DMS153 (cell line): ENCODE results near the gene ZNF334.

Experiments
- DNase-seq: peaks from one replicate; lab custom pipeline; 2025; lab: John Stamatoyannopoulos, UW

The ZNF334 gene

DNA sequence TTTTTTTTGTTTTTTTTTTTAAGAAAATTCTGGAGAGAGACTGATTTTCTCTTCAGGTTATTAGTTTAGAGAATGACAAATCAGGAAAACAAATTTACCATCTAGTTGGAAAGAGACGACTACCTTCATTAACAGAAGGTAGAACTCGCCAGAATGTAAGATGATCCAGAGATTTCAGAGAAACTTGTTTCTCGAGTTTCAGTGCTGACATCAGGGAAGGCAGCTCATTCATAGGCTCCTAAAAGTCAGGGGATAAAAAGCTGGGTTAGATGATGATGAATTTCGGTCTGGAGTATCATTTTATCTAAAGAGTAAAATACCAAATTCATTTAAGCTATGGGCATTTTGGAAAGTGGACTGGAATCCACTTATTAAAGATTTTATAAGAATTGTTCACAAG lies 27.9 kb downstream of the ZNF334 start:
- no peak for DNase-seq

DNA sequence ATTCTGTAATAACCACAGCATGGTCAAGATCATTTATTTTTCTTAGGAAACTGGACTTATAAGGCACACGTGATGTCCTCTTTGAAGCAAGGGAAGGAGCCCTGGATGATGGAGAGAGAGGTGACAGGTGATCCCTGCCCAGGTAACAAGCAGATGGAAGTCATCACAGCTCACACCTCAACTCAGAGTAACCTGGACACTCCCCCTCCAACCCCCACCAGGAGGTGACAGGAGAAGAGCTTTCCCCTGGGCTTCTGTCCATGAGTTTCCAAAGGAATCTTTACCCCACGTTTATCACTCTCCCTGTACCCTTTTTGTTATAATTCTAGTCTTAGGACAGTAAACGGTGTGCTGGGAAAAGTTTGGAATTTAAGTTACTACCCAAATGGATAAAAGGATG lies 28.4 kb downstream of the ZNF334 start:
- no peak for DNase-seq

DNA sequence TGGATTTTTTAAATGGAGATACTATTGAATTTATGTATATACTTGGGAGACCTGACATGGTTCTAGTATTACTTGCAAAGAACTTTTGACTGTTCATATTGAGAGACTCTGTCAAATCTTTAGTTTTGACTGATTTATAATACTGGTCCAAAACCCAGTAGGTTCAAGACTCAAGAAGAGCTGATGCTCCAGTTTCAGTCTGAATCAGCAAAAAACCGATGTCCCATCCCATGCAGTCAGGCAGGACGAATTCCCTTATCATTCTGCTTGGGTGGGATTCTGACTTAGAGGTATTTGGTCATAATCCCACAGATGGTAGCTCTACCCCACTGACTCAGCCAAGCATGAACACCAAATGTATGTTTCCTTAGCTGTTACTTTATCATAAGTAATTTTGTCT lies 29.5 kb downstream of the ZNF334 start:
- no peak for DNase-seq

DNA sequence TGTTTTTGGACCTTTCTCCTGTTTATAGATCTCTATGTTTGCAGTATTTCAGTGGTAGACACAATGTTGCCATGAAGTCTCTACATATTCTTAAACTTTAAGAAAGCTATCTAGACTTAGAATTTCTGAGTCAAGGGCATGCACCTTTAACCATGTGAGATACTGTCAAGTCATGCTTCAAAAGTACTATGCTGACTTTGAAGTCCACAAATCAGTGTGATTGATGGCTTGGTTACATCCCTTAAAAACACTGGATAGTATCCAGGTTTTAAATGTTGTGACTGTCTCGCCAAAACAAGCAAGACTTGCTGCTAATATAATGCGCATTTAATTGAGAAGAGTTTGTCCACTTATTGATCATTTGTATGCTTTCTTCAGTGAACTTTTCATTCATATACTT lies 30.5 kb downstream of the ZNF334 start:
- DNase-seq: no peak

DNA sequence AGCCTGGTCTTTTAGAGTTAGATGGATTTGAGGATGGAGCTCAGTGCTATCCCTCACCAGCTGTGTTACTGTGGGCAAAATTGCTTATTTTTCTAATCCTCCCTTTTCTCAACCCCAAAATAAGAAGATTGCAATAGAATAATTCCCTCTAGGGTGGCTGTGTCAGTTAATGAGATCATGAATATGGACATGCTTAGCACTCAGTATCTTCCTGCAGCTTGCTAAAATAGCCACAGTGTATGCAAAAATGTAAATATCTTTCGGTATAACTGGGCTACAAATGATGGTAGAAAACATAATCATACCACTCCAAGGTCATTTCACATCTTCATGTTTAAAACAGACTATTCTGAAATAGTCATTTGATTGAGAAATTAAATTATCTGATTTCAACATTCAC lies 35.7 kb downstream of the ZNF334 start:
- no peak for DNase-seq

DNA sequence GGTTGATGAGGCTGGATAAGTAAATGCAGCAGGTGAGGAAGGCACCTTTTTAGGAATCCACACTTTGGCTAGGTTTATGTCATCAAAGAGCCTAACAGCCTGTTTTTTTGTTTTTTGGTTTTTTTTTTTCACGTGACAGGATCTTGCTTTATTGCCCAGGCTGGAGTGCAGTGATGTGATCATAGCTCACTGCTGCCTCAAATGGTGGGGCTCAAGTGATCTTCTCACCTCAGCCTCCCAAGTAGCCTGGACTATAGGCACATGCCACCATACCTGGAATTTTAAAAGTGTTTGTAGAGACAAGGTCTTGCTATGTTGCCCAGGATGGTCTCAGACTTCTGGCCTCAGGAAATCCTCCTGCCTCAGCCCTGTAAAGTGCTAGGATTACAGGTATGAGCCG lies 36.1 kb downstream of the ZNF334 start:
- no peak for DNase-seq

DNA sequence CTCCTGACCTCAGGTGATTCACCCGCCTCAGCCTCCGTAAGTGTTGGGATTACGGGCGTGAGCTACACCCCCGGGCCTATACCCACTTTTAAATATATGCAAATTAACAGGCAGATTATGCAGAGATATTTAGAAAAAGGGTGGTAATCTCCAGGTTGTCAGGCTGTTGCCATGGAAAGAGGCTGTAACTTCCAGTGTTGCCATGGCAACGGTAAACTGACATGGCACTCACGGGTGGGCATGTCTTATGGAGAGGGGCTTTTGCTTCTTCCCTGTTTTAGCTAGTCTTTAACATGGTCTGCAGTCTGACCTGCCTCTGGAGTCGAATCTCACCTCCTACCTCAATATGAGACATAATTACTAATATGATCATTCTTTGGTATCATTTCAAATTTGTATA lies 44.9 kb downstream of the ZNF334 start:
- DNase-seq: no peak

DNA sequence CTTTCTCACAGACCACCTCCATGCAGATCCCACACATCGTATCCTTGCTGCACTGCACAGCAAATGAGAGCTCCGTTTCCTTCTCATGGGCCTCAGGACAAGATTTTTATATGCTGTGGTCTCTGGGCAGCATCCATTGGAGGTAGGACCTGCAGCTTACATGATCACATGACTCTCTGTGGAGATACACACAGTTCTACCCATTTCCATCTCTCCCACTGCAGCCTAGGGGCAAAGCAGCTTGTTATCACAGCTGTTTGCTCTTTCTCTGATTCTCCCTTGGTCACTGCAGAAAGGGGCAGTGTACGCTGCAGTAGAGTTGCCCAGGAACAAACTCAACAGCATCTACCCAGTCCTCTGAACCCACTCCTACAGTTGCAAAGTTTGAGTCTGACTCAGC lies 48.9 kb downstream of the ZNF334 start:
- DNase-seq: no peak

DNA sequence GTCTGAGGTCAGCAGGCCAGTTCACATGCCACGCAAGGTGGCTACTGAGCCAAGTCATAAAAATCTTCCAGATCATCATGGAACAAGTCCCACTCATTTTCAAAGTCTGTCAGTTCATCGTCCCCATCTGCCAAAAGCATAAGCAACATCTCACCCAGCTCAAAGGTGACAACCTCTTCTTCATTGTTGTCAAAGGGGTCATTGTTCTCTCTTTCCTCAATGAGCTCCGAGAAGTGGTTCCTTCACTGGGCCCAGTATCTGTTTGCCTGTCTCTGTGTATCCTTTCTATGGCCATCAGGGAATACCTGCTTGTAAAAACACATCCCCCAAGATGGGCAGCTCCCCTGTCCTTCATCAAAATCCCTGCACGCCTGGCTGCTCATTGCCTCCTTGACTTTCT lies 49.5 kb downstream of the ZNF334 start:
- no peak for DNase-seq

DNA sequence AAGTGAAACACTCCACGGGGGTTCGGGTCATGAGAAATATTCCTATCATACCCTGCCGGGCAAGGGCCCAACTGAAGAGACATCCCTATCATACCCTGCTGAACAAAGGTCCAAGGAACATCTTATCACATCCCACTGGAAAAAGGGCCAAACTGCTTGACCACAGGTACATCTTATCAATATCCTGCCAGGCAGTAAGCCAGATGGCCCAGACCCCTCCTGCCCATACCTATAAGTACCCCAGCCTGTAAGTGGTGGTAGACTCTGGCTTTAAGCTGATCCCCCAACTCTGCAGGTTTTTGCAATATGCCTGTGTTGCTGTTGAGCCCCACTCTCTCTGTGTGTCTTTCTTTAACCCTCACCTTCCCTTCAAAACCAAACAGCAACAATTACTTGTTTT lies 51.6 kb downstream of the ZNF334 start:
- DNase-seq: no peak

DNA sequence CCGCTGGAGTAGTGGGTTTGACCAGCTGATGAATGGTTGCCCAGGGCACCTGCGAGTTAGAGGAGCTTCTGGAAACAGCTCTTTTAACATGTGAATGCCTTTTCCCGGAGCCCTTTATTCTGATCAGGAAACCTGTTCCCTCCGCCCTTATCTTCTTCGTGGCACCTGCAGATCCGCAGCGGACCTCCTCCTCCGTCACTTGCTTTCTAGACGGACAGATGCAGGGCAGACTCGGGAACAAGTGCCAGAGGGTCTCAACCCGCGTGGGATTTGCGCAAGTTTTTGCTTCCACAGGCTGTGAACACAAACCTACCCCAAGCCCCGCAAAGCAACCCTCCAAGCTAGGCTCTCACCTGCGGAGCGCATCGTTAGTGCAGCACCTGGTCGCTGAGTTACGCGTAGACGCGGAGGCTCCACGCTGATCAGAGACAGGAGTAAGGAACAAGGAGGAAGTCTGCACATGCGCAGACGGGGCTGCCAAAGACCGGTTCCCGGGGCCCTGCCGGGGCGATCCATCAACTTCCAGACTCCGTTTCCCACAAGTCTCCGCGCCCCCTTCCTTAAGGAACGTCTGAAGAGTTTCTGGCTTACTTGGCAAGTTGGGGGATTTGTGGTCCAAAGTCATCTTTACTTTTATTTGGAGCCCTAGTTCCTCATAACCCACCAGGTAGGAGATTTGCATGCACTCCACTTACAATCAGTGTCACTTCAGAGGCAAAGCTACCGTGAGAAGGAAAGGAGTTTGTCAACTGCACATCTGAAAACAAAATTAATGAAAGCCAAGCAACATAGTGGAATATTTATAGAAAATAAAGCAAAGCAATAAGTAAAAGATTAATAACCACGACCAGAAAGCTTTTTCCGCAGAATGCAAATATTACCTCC lies 54.3 kb downstream of the ZNF334 start:
- DNase-seq: peak; percentile 64

DNA sequence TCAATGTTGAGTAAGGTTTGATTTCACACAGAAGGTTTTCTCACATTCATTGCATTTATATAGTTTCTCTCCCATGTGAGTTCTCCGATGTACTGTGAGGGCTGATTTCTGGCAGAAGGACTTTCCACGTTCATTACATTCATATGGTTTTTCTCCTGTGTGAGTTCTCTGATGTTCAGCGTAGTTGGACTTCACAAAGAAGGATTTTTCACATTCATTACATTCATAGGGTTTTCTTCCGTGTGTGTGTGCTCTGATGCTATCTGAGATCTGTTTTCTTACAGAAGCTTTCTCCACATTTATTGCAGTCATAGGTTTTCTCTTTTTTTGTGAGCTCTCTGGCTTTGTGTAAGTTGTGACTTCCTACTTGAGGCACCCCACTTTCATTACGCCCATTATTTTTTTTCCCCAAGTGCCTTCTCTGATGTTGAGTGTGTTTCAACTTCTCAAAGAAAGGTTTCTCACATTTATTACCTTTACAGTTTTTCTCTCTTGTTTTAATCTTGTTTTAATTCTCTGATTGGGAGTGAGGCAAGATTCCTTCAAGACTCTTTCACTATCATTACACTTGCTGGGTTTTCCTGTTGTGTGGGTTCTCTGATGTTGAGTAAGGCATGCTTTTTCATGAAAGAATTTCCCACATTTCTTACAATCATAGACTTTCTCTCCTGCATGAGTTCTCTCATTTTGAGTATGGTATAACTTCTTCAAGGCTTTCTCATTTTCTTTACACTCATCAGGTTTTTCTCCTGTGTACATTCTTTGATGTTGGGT lies 56.9 kb downstream of the ZNF334 start:
- no peak for DNase-seq

DNA sequence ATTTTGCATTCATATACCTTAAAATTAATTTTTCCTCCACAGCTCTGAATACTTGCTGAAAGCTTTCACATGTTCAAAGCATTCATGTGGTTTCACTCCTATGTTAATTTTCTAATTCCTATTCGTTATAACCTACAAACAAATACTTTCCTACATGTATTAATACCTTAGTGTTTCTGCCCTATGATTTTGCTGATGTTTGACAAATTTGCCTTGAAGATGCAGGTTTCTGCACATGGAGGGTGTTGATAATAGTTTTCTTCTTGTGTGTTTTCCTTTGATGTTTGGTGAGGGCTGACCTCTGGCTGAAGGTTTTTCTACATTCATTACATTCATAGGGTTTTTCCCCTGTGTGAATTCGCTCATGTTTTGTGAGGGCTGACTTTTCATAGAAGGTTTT lies 57.6 kb downstream of the ZNF334 start:
- DNase-seq: no peak
